Fibroblast of lung (primary cell): ENCODE results near the gene SLC16A5. TPM values are rescaled to one million over a fixed set of nuclear protein-coding genes. Genes with fewer than 3 reads are reported as not detected.

ENCODE experiments used
- DNase-seq, 2 donors: peaks; one replicate each; pipeline versions ENCODE4 v3.0.0 to v3.0.0-alpha.2; 2010; ENCODE audit warnings: low read depth in 2 of 2
- H2AFZ ChIP-seq: 2 replicates; pipeline ENCODE4 v1.5.1; 2012; ENCODE audit warnings: low read length, control low read depth, inconsistent platforms
- H3K27ac ChIP-seq: 2 replicates; pipeline ENCODE4 v1.5.1; 2011; ENCODE audit warnings: low read length, control low read depth; ENCODE audit not compliant: insufficient read depth
- H3K27me3 ChIP-seq: 2 replicates; pipeline ENCODE4 v1.5.1; 2011; ENCODE audit warnings: mild to moderate bottlenecking, low read length; ENCODE audit not compliant: control insufficient read depth, insufficient read depth
- H3K36me3 ChIP-seq: 2 replicates; pipeline ENCODE4 v1.5.1; 2011; ENCODE audit warnings: low read length; ENCODE audit not compliant: control insufficient read depth, insufficient read depth
- H3K4me1 ChIP-seq: 2 replicates; pipeline ENCODE4 v1.5.1; 2011; ENCODE audit warnings: low read length; ENCODE audit not compliant: control insufficient read depth, insufficient read depth; ENCODE audit errors: extremely low read depth
- H3K4me2 ChIP-seq: 2 replicates; pipeline ENCODE4 v1.5.1; 2011; ENCODE audit warnings: low read length, control low read depth; ENCODE audit not compliant: insufficient read depth; ENCODE audit errors: extremely low read depth
- H3K4me3 ChIP-seq, 4 experiments: fragments of 200-600 bp in 1 of 4; sonication (generic) in 1 of 4; replicated peaks in 1 of 4; 2 replicates each; pipeline ENCODE4 v1.5.1; 2011 to 2016; ENCODE audit warnings: low read length in 4 of 4, low read depth in 3 of 4, mild to moderate bottlenecking in 3 of 4, control low read depth in 2 of 4, inconsistent platforms in 1 of 4, mixed read lengths in 1 of 4; ENCODE audit not compliant: insufficient read depth in 1 of 4; ENCODE audit errors: control extremely low read depth in 1 of 4
- H3K79me2 ChIP-seq: 2 replicates; pipeline ENCODE4 v1.5.1; 2012; ENCODE audit warnings: mild to moderate bottlenecking, low read length, inconsistent platforms; ENCODE audit not compliant: control insufficient read depth, insufficient read depth
- H3K9ac ChIP-seq: 2 replicates; pipeline ENCODE4 v1.5.1; 2011; ENCODE audit warnings: mild to moderate bottlenecking, low read length, control low read depth; ENCODE audit not compliant: insufficient read depth
- H3K9me3 ChIP-seq: 2 replicates; pipeline ENCODE4 v1.5.1; 2012; ENCODE audit warnings: low read depth, low read length; ENCODE audit not compliant: control insufficient read depth, insufficient read depth
- H4K20me1 ChIP-seq: 2 replicates; pipeline ENCODE4 v1.5.1; 2011; ENCODE audit warnings: low read length; ENCODE audit not compliant: control insufficient read depth, insufficient read depth; ENCODE audit errors: extremely low read depth
- EZH2 ChIP-seq: IDR thresholded peaks from 2 replicates; pipeline ENCODE4 v1.5.1; 2012; ENCODE audit warnings: low read length, control low read depth, mild to moderate bottlenecking; ENCODE audit errors: missing control alignments
- polyA plus RNA-seq, 2 donors: library from polyadenylated mRNA; depleted of rRNA in 1 of 2; stranded (reverse) in 1 of 2; unstranded in 1 of 2; fragments of >200 nt; gene quantifications; 2 replicates each; pipeline ENCODE4 v1.2.1, GENCODE V29; 2011 to 2012; ENCODE audit warnings: missing spikeins in 1 of 2
- total RNA-seq: library from RNA; depleted of rRNA; stranded (reverse); fragments of >200 nt; gene quantifications from 2 replicates; pipeline ENCODE4 v1.2.1, GENCODE V29; 2014
- TF ChIP-seq, protein P1 (sequence below), 2 donors: IDR thresholded peaks in 1 of 2; conservative IDR thresholded peaks in 1 of 2; 1 replicate in 1 of 2; 2 replicates in 1 of 2; pipeline ENCODE4 v1.5.1; 2011 to 2012; ENCODE audit warnings: low read length in 2 of 2, control low read depth in 1 of 2, inconsistent platforms in 1 of 2, low read depth in 1 of 2, mild to moderate bottlenecking in 1 of 2

The SLC16A5 gene
- total and polyA plus RNA-seq, 2 donors (not counting 1 experiment from before 2014, with no cell fraction given): 1.5 to 8.4 TPM

DNA sequence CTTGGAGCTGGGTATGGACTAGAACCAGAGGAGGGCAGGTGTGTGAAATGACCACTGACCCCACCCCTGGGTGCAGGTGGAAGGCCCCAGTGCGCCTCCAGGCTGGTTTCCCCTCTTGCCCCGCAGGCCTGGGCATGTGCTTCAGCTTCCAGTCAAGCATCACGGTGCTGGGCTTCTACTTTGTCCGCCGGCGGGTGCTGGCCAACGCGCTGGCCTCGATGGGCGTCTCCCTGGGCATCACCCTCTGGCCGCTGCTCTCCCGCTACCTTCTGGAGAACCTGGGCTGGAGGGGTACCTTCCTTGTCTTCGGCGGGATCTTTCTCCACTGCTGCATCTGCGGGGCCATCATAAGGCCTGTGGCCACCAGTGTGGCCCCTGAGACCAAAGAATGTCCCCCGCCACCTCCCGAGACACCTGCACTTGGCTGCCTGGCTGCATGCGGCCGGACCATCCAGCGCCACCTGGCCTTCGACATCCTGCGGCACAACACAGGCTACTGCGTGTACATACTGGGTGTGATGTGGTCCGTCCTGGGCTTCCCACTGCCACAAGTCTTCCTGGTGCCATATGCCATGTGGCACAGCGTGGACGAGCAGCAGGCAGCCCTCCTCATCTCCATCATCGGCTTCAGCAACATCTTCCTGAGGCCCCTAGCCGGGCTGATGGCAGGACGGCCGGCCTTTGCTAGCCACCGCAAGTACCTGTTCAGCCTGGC is 12.3 kb downstream of the SLC16A5 start:
- Histone ChIP-seq H3K4me1 (peaks cover 4% of the 10 kb centered on the region), H3K4me2 (no peak overlapping the region), H3K9ac (no peak overlapping the region), H3K27ac (no peak overlapping the region), H4K20me1 (no peaks in the 10 kb centered on the region), H3K79me2 (no peaks in the 10 kb centered on the region), H2AFZ (no peak overlapping the region), H3K9me3 (no peaks in the 10 kb centered on the region), H3K36me3 (no peaks in the 10 kb centered on the region), H3K4me3 (no peak overlapping the region), H3K27me3 (no peaks in the 10 kb centered on the region)
- TF ChIP-seq EZH2: no peak
- TF ChIP-seq, protein P1, sequence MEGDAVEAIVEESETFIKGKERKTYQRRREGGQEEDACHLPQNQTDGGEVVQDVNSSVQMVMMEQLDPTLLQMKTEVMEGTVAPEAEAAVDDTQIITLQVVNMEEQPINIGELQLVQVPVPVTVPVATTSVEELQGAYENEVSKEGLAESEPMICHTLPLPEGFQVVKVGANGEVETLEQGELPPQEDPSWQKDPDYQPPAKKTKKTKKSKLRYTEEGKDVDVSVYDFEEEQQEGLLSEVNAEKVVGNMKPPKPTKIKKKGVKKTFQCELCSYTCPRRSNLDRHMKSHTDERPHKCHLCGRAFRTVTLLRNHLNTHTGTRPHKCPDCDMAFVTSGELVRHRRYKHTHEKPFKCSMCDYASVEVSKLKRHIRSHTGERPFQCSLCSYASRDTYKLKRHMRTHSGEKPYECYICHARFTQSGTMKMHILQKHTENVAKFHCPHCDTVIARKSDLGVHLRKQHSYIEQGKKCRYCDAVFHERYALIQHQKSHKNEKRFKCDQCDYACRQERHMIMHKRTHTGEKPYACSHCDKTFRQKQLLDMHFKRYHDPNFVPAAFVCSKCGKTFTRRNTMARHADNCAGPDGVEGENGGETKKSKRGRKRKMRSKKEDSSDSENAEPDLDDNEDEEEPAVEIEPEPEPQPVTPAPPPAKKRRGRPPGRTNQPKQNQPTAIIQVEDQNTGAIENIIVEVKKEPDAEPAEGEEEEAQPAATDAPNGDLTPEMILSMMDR (conservative IDR thresholded peaks at IDR 0.05 in 1 of 2, IDR thresholded peaks at IDR 0.05 in 1 of 2; ENCODE audit: low read depth in 1 of 2, low read length in 2 of 2): no peak
- DNase-seq: no peak

DNA sequence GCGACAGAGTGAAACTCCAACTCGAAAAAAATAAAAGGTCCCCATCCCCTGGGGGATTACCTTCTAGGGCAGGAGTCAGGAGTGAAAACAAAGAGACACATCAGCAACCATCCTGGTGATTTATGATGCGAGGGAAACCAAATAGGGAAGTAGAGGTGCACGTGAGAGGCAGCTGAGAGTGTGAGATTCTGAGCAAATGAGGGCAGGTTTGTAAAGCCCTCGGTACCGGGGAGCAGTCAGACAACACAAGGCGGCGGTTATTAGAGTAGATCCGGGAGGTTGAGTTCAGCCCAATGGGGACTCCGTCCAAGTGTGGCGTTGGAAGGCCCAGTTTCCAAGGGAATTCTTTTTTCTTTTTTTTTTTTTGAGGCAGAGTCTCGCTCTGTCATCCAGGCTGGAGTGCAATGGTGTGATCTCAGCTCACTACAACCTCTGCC is 14.6 kb downstream of the SLC16A5 start:
- no peak for DNase-seq
- no peaks in the 10 kb centered on the region for H3K79me2 ChIP-seq
- H2AFZ ChIP-seq: no peak overlapping the region
- H3K27me3 ChIP-seq: no peaks in the 10 kb centered on the region
- no peaks in the 10 kb centered on the region for H3K9me3 ChIP-seq
- no peak overlapping the region for H3K9ac ChIP-seq
- no peak overlapping the region for H3K4me3 ChIP-seq
- no peaks in the 10 kb centered on the region for H3K4me1 ChIP-seq
- H3K27ac ChIP-seq: no peak overlapping the region
- TF ChIP-seq, protein P1 (conservative IDR thresholded peaks at IDR 0.05 in 1 of 2, IDR thresholded peaks at IDR 0.05 in 1 of 2; ENCODE audit: low read depth in 1 of 2, low read length in 2 of 2): no peak
- TF ChIP-seq EZH2: no peak
- no peak overlapping the region for H3K4me2 ChIP-seq
- no peaks in the 10 kb centered on the region for H3K36me3 ChIP-seq
- H4K20me1 ChIP-seq: no peaks in the 10 kb centered on the region

DNA sequence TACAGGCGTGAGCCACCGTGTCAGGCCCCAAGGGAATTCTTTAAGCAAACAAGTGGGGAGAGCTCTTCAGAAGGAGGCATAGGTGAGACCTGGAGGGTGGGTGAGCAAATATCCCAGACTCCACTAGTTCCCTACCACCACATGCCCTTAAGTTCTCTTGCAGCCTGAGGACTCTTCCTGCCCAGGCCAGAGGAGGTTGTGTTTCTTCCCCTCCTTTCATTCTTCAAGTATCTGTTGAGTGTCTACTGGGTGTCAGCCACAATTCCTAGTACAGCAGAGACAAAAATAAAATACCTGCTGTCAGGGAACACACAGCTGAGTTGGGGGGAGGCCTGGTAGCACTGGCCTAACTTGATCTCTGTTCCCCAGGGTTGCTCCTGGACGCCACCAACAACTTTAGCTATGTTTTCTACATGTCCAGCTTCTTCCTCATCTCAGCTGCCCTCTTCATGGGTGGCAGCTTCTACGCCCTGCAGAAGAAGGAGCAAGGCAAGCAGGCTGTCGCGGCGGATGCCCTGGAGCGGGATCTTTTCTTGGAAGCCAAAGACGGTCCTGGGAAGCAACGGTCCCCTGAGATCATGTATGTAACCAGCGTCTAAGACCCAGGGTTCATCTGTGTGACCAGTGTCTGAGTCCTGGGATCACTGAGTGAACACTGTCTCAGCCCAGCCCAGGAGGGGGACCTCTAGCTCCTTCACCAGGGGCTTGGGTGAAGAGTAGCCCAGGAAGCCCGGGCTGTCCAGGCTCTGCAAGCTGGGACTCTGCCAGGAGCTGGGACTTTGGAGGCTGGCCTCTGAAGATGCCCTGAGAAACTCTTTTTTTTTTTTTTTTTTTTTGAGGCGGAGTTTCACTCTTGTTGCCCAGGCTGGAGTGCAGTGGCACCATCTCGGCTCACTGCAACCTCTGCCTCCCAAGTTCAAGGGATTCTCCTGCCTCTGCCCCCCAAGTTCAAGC is 16.1 kb downstream of the SLC16A5 start:
- no peak overlapping the region for H3K9ac ChIP-seq
- no peaks in the 10 kb centered on the region for H4K20me1 ChIP-seq
- no peak overlapping the region for H3K27ac ChIP-seq
- no peaks in the 10 kb centered on the region for H3K36me3 ChIP-seq
- no peaks in the 10 kb centered on the region for H3K9me3 ChIP-seq
- no peak overlapping the region for H3K4me3 ChIP-seq
- no peak for TF ChIP-seq EZH2
- TF ChIP-seq, protein P1 (conservative IDR thresholded peaks at IDR 0.05 in 1 of 2, IDR thresholded peaks at IDR 0.05 in 1 of 2; ENCODE audit: low read depth in 1 of 2, low read length in 2 of 2): no peak
- no peak for DNase-seq
- H2AFZ ChIP-seq: no peak overlapping the region
- no peaks in the 10 kb centered on the region for H3K27me3 ChIP-seq
- H3K4me1 ChIP-seq: no peaks in the 10 kb centered on the region
- no peak overlapping the region for H3K4me2 ChIP-seq
- H3K79me2 ChIP-seq: no peaks in the 10 kb centered on the region
